ENCODE data around the gene TXK.

Gene TXK

GRCh38 chr4:48033412-48033811 is 100.6 kb downstream of the TXK start:
- H3K27me3 ChIP-seq (ENCODE audit: insufficient read depth, low read depth), result no peaks in the 10 kb centered on the region
- H2AFZ ChIP-seq (ENCODE audit: low read depth), result no peak overlapping the region
- H3K79me2 ChIP-seq (ENCODE audit: insufficient read depth, low read depth), result no peaks in the 10 kb centered on the region
- no peak overlapping the region for H3K4me3 ChIP-seq (IDR thresholded peaks at IDR 0.05; ENCODE audit: insufficient read depth, low read depth, low read length)
- no peak for TF ChIP-seq CTCF (conservative IDR thresholded peaks at IDR 0.05; ENCODE audit: low read depth, low read length)
- H3K27ac ChIP-seq, result no peak overlapping the region
- H3K36me3 ChIP-seq (ENCODE audit: insufficient read depth), result no peaks in the 10 kb centered on the region
- peaks cover 7% of the 10 kb centered on the region for H3K4me1 ChIP-seq (ENCODE audit: low read depth, poor library complexity, severe bottlenecking)
- H3K4me2 ChIP-seq, result no peak overlapping the region
- no peak overlapping the region for H3K9ac ChIP-seq
- no peaks in the 10 kb centered on the region for H4K20me1 ChIP-seq (ENCODE audit: insufficient read depth)

- no peak overlapping the region for H3K4me2 ChIP-seq
- no peak overlapping the region for H2AFZ ChIP-seq (ENCODE audit: low read depth)
- no peaks in the 10 kb centered on the region for H4K20me1 ChIP-seq (ENCODE audit: insufficient read depth)
- H3K27me3 ChIP-seq (ENCODE audit: insufficient read depth, low read depth), result no peaks in the 10 kb centered on the region
- TF ChIP-seq CTCF (conservative IDR thresholded peaks at IDR 0.05; ENCODE audit: low read depth, low read length), result no peak
- H3K4me1 ChIP-seq (ENCODE audit: low read depth, poor library complexity, severe bottlenecking), result peaks cover 11% of the 10 kb centered on the region
- no peaks in the 10 kb centered on the region for H3K36me3 ChIP-seq (ENCODE audit: insufficient read depth)
- no peak overlapping the region for H3K4me3 ChIP-seq (IDR thresholded peaks at IDR 0.05; ENCODE audit: insufficient read depth, low read depth, low read length)
- no peak overlapping the region for H3K9ac ChIP-seq
- no peaks in the 10 kb centered on the region for H3K79me2 ChIP-seq (ENCODE audit: insufficient read depth, low read depth)
- H3K27ac ChIP-seq, result no peak overlapping the region
Measured at GRCh38 chr4:48032721-48033120, 101.3 kb downstream of the TXK start.

- Histone ChIP-seq H4K20me1 (ENCODE audit: insufficient read depth) (no peaks in the 10 kb centered on the region), H3K27me3 (ENCODE audit: insufficient read depth, low read depth) (no peaks in the 10 kb centered on the region), H3K4me1 (ENCODE audit: low read depth, poor library complexity, severe bottlenecking) (peaks cover 11% of the 10 kb centered on the region), H3K9ac (no peak overlapping the region), H3K36me3 (ENCODE audit: insufficient read depth) (no peaks in the 10 kb centered on the region), H3K27ac (no peak overlapping the region), H3K79me2 (ENCODE audit: insufficient read depth, low read depth) (no peaks in the 10 kb centered on the region), H2AFZ (ENCODE audit: low read depth) (no peak overlapping the region), H3K4me3 (IDR thresholded peaks at IDR 0.05; ENCODE audit: insufficient read depth, low read depth, low read length) (no peak overlapping the region), H3K4me2 (no peak overlapping the region)
- no peak for TF ChIP-seq CTCF (conservative IDR thresholded peaks at IDR 0.05; ENCODE audit: low read depth, low read length)
Measured at GRCh38 chr4:48031802-48032525, 102.1 kb downstream of the TXK start.

- no peak overlapping the region for H2AFZ ChIP-seq (ENCODE audit: low read depth)
- no peaks in the 10 kb centered on the region for H3K79me2 ChIP-seq (ENCODE audit: insufficient read depth, low read depth)
- H3K27me3 ChIP-seq (ENCODE audit: insufficient read depth, low read depth), result no peaks in the 10 kb centered on the region
- no peak overlapping the region for H3K4me3 ChIP-seq (IDR thresholded peaks at IDR 0.05; ENCODE audit: insufficient read depth, low read depth, low read length)
- TF ChIP-seq CTCF (conservative IDR thresholded peaks at IDR 0.05; ENCODE audit: low read depth, low read length), result no peak
- H3K36me3 ChIP-seq (ENCODE audit: insufficient read depth), result no peaks in the 10 kb centered on the region
- H3K27ac ChIP-seq, result no peak overlapping the region
- H3K4me1 ChIP-seq (ENCODE audit: low read depth, poor library complexity, severe bottlenecking), result peaks cover 11% of the 10 kb centered on the region
- H3K9ac ChIP-seq, result no peak overlapping the region
- H4K20me1 ChIP-seq (ENCODE audit: insufficient read depth), result no peaks in the 10 kb centered on the region
- no peak overlapping the region for H3K4me2 ChIP-seq
Measured at GRCh38 chr4:48030470-48030869, 103.6 kb downstream of the TXK start.

Data from KMS-11 (cell line).